Left ventricle myocardium inferior (tissue), 1 donor: Measurements from ENCODE around the gene LYPD6. TPM values are rescaled to one million over a fixed set of nuclear protein-coding genes. Genes with fewer than 3 reads are reported as not detected.

Source experiments
- DNase-seq: peaks from one replicate; pipeline ENCODE4 v3.0.0-alpha.2; 2020
- H3K27ac ChIP-seq: fragments of 200-600 bp; replicated peaks from 2 replicates; pipeline ENCODE4 v1.8.0; 2021
- H3K27me3 ChIP-seq: fragments of 200-600 bp; 2 replicates; pipeline ENCODE4 v1.8.0; 2021; ENCODE audit warnings: low read depth
- H3K36me3 ChIP-seq: fragments of 200-600 bp; 2 replicates; pipeline ENCODE4 v1.8.0; 2021
- H3K4me1 ChIP-seq: fragments of 200-600 bp; 2 replicates; pipeline ENCODE4 v1.8.0; 2021
- H3K4me3 ChIP-seq: fragments of 200-600 bp; 2 replicates; pipeline ENCODE4 v1.8.0; 2021; ENCODE audit warnings: mild to moderate bottlenecking, moderate library complexity
- H3K9me3 ChIP-seq: fragments of 200-600 bp; replicated peaks from 2 replicates; pipeline ENCODE4 v1.8.0; 2021
- intact Hi-C: fragments of 100-400 bp; cut with micrococcal nuclease; formaldehyde crosslinking; loops from one replicate; pipeline ENCODE4 v1.11.0; 2022
- total RNA-seq: library from RNA; stranded (reverse); fragmentation: NEBNext Ultra II Directional; extraction: Animal tissue kit (Norgen Biotek cat#: 25700); gene quantifications from one replicate; pipeline ENCODE4 v1.2.1, GENCODE V29; 2021
- TF ChIP-seq, protein P1 (sequence below): fragments of 200-600 bp; IDR thresholded peaks from 2 replicates; pipeline ENCODE4 v1.8.0; 2021; ENCODE audit warnings: antibody characterized with exemption, mild to moderate bottlenecking, borderline replicate concordance
- donor health status: DM: no; HTN: yes; CAD: no; lungs with severe emphysema.

Gene LYPD6
- total RNA-seq, 1 donor from 2014 or later, result 0.08 TPM

DNA sequence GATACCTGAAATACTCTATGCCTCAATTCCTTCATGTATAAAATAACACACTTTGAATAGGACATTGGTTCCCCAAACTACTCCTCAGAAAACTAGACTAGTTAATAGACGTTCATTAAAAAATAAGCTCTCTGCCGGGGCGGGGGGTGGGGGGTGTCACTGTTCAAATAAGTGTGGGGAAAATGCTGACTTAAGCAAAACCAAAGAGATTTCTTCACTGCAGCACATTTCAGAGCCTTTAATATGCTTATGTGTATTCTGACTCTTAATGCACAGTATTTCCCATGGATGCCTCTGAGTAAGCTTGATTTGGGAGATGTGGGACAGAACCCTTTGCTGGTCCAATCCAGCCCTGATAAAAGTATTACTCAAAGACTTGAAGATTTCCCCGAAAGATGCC is 93.2 kb downstream of the LYPD6 start:
- no peaks in the 10 kb centered on the region for H3K4me1 ChIP-seq
- H3K4me3 ChIP-seq, result no peak overlapping the region
- no peaks in the 10 kb centered on the region for H3K9me3 ChIP-seq
- no peak for DNase-seq
- TF ChIP-seq, protein P1, sequence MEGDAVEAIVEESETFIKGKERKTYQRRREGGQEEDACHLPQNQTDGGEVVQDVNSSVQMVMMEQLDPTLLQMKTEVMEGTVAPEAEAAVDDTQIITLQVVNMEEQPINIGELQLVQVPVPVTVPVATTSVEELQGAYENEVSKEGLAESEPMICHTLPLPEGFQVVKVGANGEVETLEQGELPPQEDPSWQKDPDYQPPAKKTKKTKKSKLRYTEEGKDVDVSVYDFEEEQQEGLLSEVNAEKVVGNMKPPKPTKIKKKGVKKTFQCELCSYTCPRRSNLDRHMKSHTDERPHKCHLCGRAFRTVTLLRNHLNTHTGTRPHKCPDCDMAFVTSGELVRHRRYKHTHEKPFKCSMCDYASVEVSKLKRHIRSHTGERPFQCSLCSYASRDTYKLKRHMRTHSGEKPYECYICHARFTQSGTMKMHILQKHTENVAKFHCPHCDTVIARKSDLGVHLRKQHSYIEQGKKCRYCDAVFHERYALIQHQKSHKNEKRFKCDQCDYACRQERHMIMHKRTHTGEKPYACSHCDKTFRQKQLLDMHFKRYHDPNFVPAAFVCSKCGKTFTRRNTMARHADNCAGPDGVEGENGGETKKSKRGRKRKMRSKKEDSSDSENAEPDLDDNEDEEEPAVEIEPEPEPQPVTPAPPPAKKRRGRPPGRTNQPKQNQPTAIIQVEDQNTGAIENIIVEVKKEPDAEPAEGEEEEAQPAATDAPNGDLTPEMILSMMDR, result no peak
- peaks cover 4% of the 10 kb centered on the region for H3K27me3 ChIP-seq
- H3K36me3 ChIP-seq, result no peaks in the 10 kb centered on the region
- intact Hi-C loops, result no loop called here
- no peak overlapping the region for H3K27ac ChIP-seq

GRCh38 chr2:149427387-149427786 is 97.0 kb downstream of the LYPD6 start:
- peaks cover 16% of the 10 kb centered on the region for H3K9me3 ChIP-seq
- TF ChIP-seq, protein P1, result no peak
- no peaks in the 10 kb centered on the region for H3K36me3 ChIP-seq
- intact Hi-C loops, result no loop called here
- no peaks in the 10 kb centered on the region for H3K4me1 ChIP-seq
- no peak for DNase-seq
- H3K27ac ChIP-seq, result no peak overlapping the region
- peaks cover 4% of the 10 kb centered on the region for H3K27me3 ChIP-seq
- no peak overlapping the region for H3K4me3 ChIP-seq

- TF ChIP-seq, protein P1, result no peak
- no peak for DNase-seq
- Histone ChIP-seq H3K27ac (no peak overlapping the region), H3K4me1 (no peaks in the 10 kb centered on the region), H3K36me3 (no peaks in the 10 kb centered on the region), H3K4me3 (no peak overlapping the region), H3K27me3 (peaks cover 4% of the 10 kb centered on the region), H3K9me3 (peaks cover 16% of the 10 kb centered on the region)
- intact Hi-C loops, result no loop called here
Observed at GRCh38 chr2:149428783-149429182, 98.4 kb downstream of the LYPD6 start.

DNA sequence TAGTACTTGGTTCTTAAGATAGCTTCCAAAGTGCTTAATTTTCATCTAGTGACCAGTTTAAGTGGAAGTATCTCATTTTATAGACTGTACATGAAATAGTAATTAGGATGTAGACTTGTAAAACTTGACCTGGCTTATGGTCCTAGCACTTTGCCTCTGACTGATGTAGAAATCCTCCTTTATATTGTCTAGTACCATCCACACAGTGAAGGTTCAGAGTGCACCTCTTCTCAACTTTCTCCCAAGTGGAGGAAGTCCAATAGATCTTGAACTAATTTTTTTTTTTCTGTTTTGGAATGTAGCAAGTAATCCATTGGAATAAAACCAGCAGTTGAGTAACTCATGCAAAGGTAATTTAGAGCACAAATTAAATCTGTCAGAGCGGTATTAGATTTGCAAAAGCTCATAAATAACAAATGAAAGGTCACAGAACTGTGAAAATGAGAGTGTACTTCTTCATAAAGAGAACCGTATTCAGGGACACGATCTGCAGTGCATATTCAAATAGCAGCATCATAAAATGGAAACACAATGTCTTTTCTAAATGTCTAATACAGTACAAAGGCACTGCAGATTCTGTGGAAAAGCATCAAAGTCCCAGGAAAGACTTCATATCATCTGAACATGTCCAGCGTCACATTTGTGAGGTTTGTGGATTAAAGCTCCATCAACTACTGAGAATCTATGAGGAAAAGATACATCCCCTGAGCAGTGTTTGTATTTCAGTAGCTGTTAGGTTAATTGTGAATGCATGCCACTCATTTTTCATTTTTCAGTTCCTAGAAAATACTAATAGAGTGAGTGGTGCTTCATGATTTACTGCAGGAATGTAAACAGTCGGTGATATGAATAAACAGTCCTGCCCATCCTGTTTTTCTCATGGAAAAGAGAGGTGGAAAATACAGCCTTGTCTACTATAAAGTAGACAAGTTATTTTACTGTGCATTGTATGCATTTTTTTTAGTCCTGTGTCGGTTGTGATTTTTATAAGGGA is 100.7 kb downstream of the LYPD6 start:
- intact Hi-C loops, result no loop called here
- H3K9me3 ChIP-seq, result peaks cover 16% of the 10 kb centered on the region
- H3K36me3 ChIP-seq, result no peaks in the 10 kb centered on the region
- no peaks in the 10 kb centered on the region for H3K4me1 ChIP-seq
- H3K27ac ChIP-seq, result no peak overlapping the region
- H3K4me3 ChIP-seq, result no peak overlapping the region
- TF ChIP-seq, protein P1, result no peak
- DNase-seq, result no peak
- no peaks in the 10 kb centered on the region for H3K27me3 ChIP-seq

GRCh38 chr2:149438330-149438960 is 108.1 kb downstream of the LYPD6 start:
- H3K36me3 ChIP-seq, result no peaks in the 10 kb centered on the region
- no peaks in the 10 kb centered on the region for H3K9me3 ChIP-seq
- H3K4me3 ChIP-seq, result no peak overlapping the region
- TF ChIP-seq, protein P1, result no peak
- DNase-seq, result no peak
- H3K27me3 ChIP-seq, result no peaks in the 10 kb centered on the region
- intact Hi-C loops, result no loop called here
- H3K27ac ChIP-seq, result no peak overlapping the region
- H3K4me1 ChIP-seq, result no peaks in the 10 kb centered on the region
